Fibroblast of lung (primary cell): ENCODE data around the gene EFNB1.

Experiments
- CTCF ChIP-seq, 2 donors: IDR thresholded peaks in 1 of 2; conservative IDR thresholded peaks in 1 of 2; 1 replicate in 1 of 2; 2 replicates in 1 of 2; pipeline ENCODE4 v1.5.1; 2011 to 2012; ENCODE audit warnings: low read length in 2 of 2, control low read depth in 1 of 2, inconsistent platforms in 1 of 2, low read depth in 1 of 2, mild to moderate bottlenecking in 1 of 2
- EZH2 ChIP-seq: IDR thresholded peaks from 2 replicates; pipeline ENCODE4 v1.5.1; 2012; ENCODE audit warnings: low read length, control low read depth, mild to moderate bottlenecking; ENCODE audit errors: missing control alignments

- TF ChIP-seq CTCF (conservative IDR thresholded peaks at IDR 0.05 in 1 of 2, IDR thresholded peaks at IDR 0.05 in 1 of 2; ENCODE audit: low read depth in 1 of 2, low read length in 2 of 2) (no peak), EZH2 (no peak)
Measured at GRCh38 chrX:68833855-68834331, 5.1 kb downstream of the EFNB1 start.
